Measurements from ENCODE around the gene ITFG2.

- no peak for TF ChIP-seq EZH2 (IDR thresholded peaks at IDR 0.05; ENCODE audit: insufficient read depth, poor library complexity, severe bottlenecking)
- no peak for TF ChIP-seq EZH2phosphoT487 (IDR thresholded peaks at IDR 0.05; ENCODE audit: insufficient read depth, low read depth)
Measured at GRCh38 chr12:2772370-2772769, 40.1 kb upstream of the ITFG2 start.

Data from GM23248 (cell line).